WTC11 (cell line): Measurements from ENCODE around the gene CHST3. TPM values are rescaled to one million over a fixed set of nuclear protein-coding genes. Genes with fewer than 3 reads are reported as not detected.

Experiments
- ATAC-seq: fragments of 200-7000 bp; cut with Tn5 transposase; 2 replicates; pipeline ENCODE4 v1.10.0; 2021; ENCODE audit warnings: mild to moderate bottlenecking, moderate library complexity
- CTCF ChIA-PET: fragments of 300-600 bp; sonication (Branson Sonifier 250); formaldehyde crosslinking; loops from one replicate; lab custom pipeline; 2021; ENCODE audit warnings: antibody characterized with exemption; lab: Charles Lee
- POLR2A ChIA-PET: fragments of 350-600 bp; sonication (Branson Sonifier 250); formaldehyde crosslinking; loops from one replicate; lab custom pipeline; 2021; ENCODE audit warnings: antibody characterized with exemption; lab: Charles Lee
- DNase-seq: peaks from one replicate; pipeline ENCODE4 v3.0.0; 2021; ENCODE audit warnings: low spot score
- H3K27ac Mint-ChIP-seq: 2 replicates; pipeline ENCODE4 v1.8.0; 2021; ENCODE audit warnings: mixed read lengths
- H3K27me3 Mint-ChIP-seq: 2 replicates; pipeline ENCODE4 v1.8.0; 2021; ENCODE audit warnings: low read depth, mild to moderate bottlenecking, moderate library complexity, mixed read lengths
- H3K36me3 Mint-ChIP-seq: 2 replicates; pipeline ENCODE4 v1.8.0; 2021; ENCODE audit warnings: mixed read lengths
- H3K4me1 Mint-ChIP-seq: 2 replicates; pipeline ENCODE4 v1.8.0; 2022; ENCODE audit warnings: mixed read lengths
- H3K4me3 Mint-ChIP-seq: 2 replicates; pipeline ENCODE4 v1.8.0; 2021; ENCODE audit warnings: mild to moderate bottlenecking, moderate library complexity, mixed read lengths
- H3K9me3 Mint-ChIP-seq: 2 replicates; pipeline ENCODE4 v1.8.0; 2021; ENCODE audit warnings: mixed read lengths
- ATF2 ChIP-seq: sonication (generic); formaldehyde crosslinking; IDR thresholded peaks from 2 replicates; pipeline ENCODE4 v1.8.1; 2022; ENCODE audit warnings: low read depth, missing genetic modification reagents, borderline replicate concordance
- E2F4 ChIP-seq: sonication (generic); formaldehyde crosslinking; IDR thresholded peaks from 2 replicates; pipeline ENCODE4 v1.8.1; 2022; ENCODE audit warnings: low read depth, mild to moderate bottlenecking, moderate library complexity, missing genetic modification reagents, borderline replicate concordance
- E2F5 ChIP-seq: sonication (generic); formaldehyde crosslinking; IDR thresholded peaks from 2 replicates; pipeline ENCODE4 v1.8.1; 2022; ENCODE audit warnings: mild to moderate bottlenecking, moderate library complexity, missing genetic modification reagents
- FOXP4 ChIP-seq: sonication (generic); formaldehyde crosslinking; IDR thresholded peaks from 2 replicates; pipeline ENCODE4 v1.8.0; 2022; ENCODE audit warnings: mild to moderate bottlenecking, missing genetic modification reagents
- JUN ChIP-seq: sonication (generic); formaldehyde crosslinking; IDR thresholded peaks from 2 replicates; pipeline ENCODE4 v1.8.0; 2023; ENCODE audit warnings: mild to moderate bottlenecking, missing genetic modification reagents
- NFATC4 ChIP-seq: fragments of 250-450 bp; sonication (Bioruptor Pico); IDR thresholded peaks from 2 replicates; pipeline ENCODE4 v1.9.0; 2021; ENCODE audit warnings: mild to moderate bottlenecking
- NFE2L1 ChIP-seq: sonication (generic); formaldehyde crosslinking; IDR thresholded peaks from 2 replicates; pipeline ENCODE4 v1.8.1; 2023; ENCODE audit warnings: missing genetic modification reagents
- SMAD4 ChIP-seq: sonication (generic); formaldehyde crosslinking; IDR thresholded peaks from 2 replicates; pipeline ENCODE4 v1.8.0; 2022; ENCODE audit warnings: mild to moderate bottlenecking, missing genetic modification reagents
- SP1 ChIP-seq: sonication (generic); formaldehyde crosslinking; conservative IDR thresholded peaks from 2 replicates; pipeline ENCODE4 v1.8.1; 2022; ENCODE audit warnings: missing genetic modification reagents
- TCF7 ChIP-seq: sonication (generic); formaldehyde crosslinking; IDR thresholded peaks from 2 replicates; pipeline ENCODE4 v1.8.0; 2022; ENCODE audit warnings: mild to moderate bottlenecking, low read depth, missing genetic modification reagents, moderate library complexity
- TEAD1 ChIP-seq: sonication (generic); formaldehyde crosslinking; IDR thresholded peaks from 2 replicates; pipeline ENCODE4 v1.8.0; 2022; ENCODE audit warnings: mild to moderate bottlenecking, missing genetic modification reagents
- USF2 ChIP-seq: sonication (generic); formaldehyde crosslinking; IDR thresholded peaks from 2 replicates; pipeline ENCODE4 v1.8.1; 2023; ENCODE audit warnings: mild to moderate bottlenecking, missing genetic modification reagents, moderate library complexity
- ZMAT4 ChIP-seq: fragments of 250-450 bp; sonication (Bioruptor Pico); IDR thresholded peaks from 2 replicates; pipeline ENCODE4 v1.9.0; 2021; ENCODE audit warnings: mild to moderate bottlenecking
- ZNF512 ChIP-seq: sonication (generic); formaldehyde crosslinking; IDR thresholded peaks from 2 replicates; pipeline ENCODE4 v1.8.1; 2022; ENCODE audit warnings: missing genetic modification reagents, borderline replicate concordance
- ZNF532 ChIP-seq: fragments of 250-450 bp; sonication (Bioruptor Pico); IDR thresholded peaks from 2 replicates; pipeline ENCODE4 v1.9.0; 2021; ENCODE audit warnings: mild to moderate bottlenecking, borderline replicate concordance
- total RNA-seq: library from RNA; stranded (reverse); gene quantifications from 3 replicates; pipeline ENCODE4 v1.2.3, GENCODE V29; 2021

The CHST3 gene
- total RNA-seq, 1 experiment from 2014 or later: 7.0 TPM

GRCh38 chr10:71927159-71927558, 37.0 kb upstream of the CHST3 start (continued):
- no peak for TF ChIP-seq ZMAT4 (CRISPR knock-in tag)

GRCh38 chr10:71927776-71928592, 36.2 kb upstream of the CHST3 start:
- TF ChIP-seq ATF2 (CRISPR knock-in tag) (no peak), NFE2L1 (CRISPR knock-in tag) (no peak), USF2 (no peak), ZNF512 (CRISPR knock-in tag) (no peak), TEAD1 (CRISPR knock-in tag) (no peak), SMAD4 (no peak), JUN (no peak)
- no peak for ATAC-seq
- H3K4me3 Mint-ChIP-seq: no peak overlapping the region
- peaks cover 7% of the 10 kb centered on the region; the same call in 1 of the 2 replicates for H3K9me3 Mint-ChIP-seq
- H3K4me1 Mint-ChIP-seq: peaks cover 3% of the 10 kb centered on the region; the same call in 1 of the 2 replicates
- H3K27me3 Mint-ChIP-seq: no peaks in the 10 kb centered on the region; the same call in 1 of the 2 replicates
- POLR2A ChIA-PET: interaction anchor here (0.7 kb wide), 1 partner anchor 77 kb away, joined by 3 read pairs; the partner anchor contains the start of gene PSAP
- no peak overlapping the region for H3K27ac Mint-ChIP-seq
- no peak for DNase-seq
- no peaks in the 10 kb centered on the region for H3K36me3 Mint-ChIP-seq
- CTCF ChIA-PET: interaction anchor here (1.0 kb wide), 1 partner anchor 121 kb away, joined by 3 read pairs; no protein-coding TSS in a partner anchor

- Mint-ChIP-seq H3K27me3 (peaks cover 3% of the 10 kb centered on the region), H3K36me3 (no peaks in the 10 kb centered on the region), H3K4me1 (no peaks in the 10 kb centered on the region), H3K27ac (no peak overlapping the region)
- CTCF ChIA-PET: interaction anchor here (1.9 to 3.3 kb wide), 2 partner anchors 26 to 35 kb away, joined by 4 to 8 read pairs; no protein-coding TSS in a partner anchor
- no peak for DNase-seq
- TF ChIP-seq E2F5 (CRISPR knock-in tag) (no peak), TCF7 (CRISPR knock-in tag) (no peak), E2F4 (CRISPR knock-in tag) (no peak), JUN (no peak), SP1 (CRISPR knock-in tag) (no peak), NFATC4 (no peak), FOXP4 (no peak), ZNF532 (CRISPR knock-in tag) (no peak)
- TF ChIP-seq, all 79 proteins: peak for 0
- H3K4me3 Mint-ChIP-seq: no peak overlapping the region
- no peak for ATAC-seq
- peaks cover 22% of the 10 kb centered on the region for H3K9me3 Mint-ChIP-seq
- POLR2A ChIA-PET: interaction anchor here (0.6 kb wide), 1 partner anchor 12 kb away, joined by 7 read pairs; no protein-coding TSS in a partner anchor
Observed at GRCh38 chr10:71931295-71931694, 32.9 kb upstream of the CHST3 start.
